IPS-18a (cell line): Measurements from ENCODE around the gene DNAH17.

Source experiments
- H3K27ac ChIP-seq: one replicate; pipeline ENCODE4 v1.5.1; 2013; ENCODE audit warnings: low read length
- H3K27me3 ChIP-seq: one replicate; pipeline ENCODE4 v1.6.1; 2013; ENCODE audit warnings: mild to moderate bottlenecking, low read length; ENCODE audit not compliant: control insufficient read depth, insufficient read depth
- H3K36me3 ChIP-seq: one replicate; pipeline ENCODE4 v1.6.1; 2013; ENCODE audit warnings: low read depth, low read length; ENCODE audit not compliant: control insufficient read depth
- H3K4me1 ChIP-seq: one replicate; pipeline ENCODE4 v1.6.1; 2013; ENCODE audit warnings: low read depth, low read length; ENCODE audit not compliant: control insufficient read depth
- H3K4me3 ChIP-seq: one replicate; pipeline ENCODE4 v1.5.1; 2013; ENCODE audit warnings: low read length
- H3K9ac ChIP-seq: one replicate; pipeline ENCODE4 v1.6.1; 2013; ENCODE audit warnings: mild to moderate bottlenecking, low read length, moderate library complexity
- H3K9me3 ChIP-seq: one replicate; pipeline ENCODE4 v1.6.1; 2013; ENCODE audit warnings: low read depth, low read length; ENCODE audit not compliant: control insufficient read depth

Gene DNAH17

DNA sequence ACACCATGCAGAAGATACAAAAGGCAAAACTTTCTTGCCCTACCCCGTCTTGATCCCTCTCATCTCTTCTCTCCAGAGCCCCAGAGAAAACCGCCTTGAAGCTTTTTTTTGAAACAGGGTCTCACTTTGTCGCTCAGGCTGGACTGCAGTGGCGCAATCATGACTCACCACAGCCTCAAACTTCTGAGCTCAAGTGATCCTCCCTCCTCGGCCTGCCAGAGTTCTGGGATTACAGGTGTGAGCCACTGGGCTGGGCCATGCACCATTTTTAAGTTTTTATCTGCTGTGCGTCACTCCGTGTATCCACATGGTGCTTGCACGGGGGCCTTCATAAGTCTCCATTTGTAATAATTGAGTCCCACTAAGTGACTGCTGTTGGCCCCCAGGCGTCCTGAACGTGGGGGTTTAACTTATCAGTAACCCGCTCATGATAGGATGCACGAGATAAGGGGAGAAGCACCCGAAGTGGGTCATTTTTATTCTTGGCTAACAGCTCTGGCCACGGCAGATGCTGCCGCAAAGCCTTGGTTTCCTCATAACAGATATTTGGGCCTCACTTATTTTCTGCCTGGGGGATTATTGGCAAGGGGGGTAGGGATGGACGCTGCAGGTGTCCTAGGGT lies 8.6 kb downstream of the DNAH17 start:
- Histone ChIP-seq H3K9ac (no peak overlapping the region), H3K27me3 (no peaks in the 10 kb centered on the region)

DNA sequence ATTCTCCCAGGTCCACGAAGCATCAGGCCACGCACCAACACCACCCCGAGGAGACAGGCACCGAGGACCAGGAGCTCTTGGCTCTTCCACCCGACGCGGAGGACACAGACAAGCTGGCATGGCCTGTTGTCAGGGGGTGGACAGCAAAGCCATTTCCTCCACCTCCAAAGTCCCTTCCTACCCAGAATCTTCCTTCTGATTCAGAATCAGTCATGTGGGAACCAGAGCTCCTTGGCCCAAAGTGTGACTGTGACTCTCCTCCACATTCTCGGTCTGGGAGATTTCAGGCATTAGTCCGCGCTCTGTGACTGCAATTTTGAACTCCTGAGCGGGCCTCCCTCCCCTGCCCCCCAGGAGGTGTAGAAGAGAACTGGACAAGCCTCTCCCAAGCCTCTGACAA lies 9.2 kb downstream of the DNAH17 start:
- no peaks in the 10 kb centered on the region for H3K9me3 ChIP-seq
- no peak overlapping the region for H3K4me3 ChIP-seq
- H3K27me3 ChIP-seq = no peaks in the 10 kb centered on the region
- no peaks in the 10 kb centered on the region for H3K36me3 ChIP-seq
- H3K4me1 ChIP-seq = no peaks in the 10 kb centered on the region
- H3K9ac ChIP-seq = no peak overlapping the region
- no peak overlapping the region for H3K27ac ChIP-seq

More for the DNA sequence above, 8.6 kb downstream of the DNAH17 start:
- H3K4me3 ChIP-seq = no peak overlapping the region
- H3K36me3 ChIP-seq = no peaks in the 10 kb centered on the region
- H3K4me1 ChIP-seq = no peaks in the 10 kb centered on the region
- H3K9me3 ChIP-seq = no peaks in the 10 kb centered on the region
- H3K27ac ChIP-seq = no peak overlapping the region

GRCh38 chr17:78566947-78567346 lies 10.2 kb downstream of the DNAH17 start:
- H3K9ac ChIP-seq = no peak overlapping the region
- no peaks in the 10 kb centered on the region for H3K36me3 ChIP-seq
- H3K4me1 ChIP-seq = no peaks in the 10 kb centered on the region
- no peak overlapping the region for H3K4me3 ChIP-seq
- no peaks in the 10 kb centered on the region for H3K27me3 ChIP-seq
- no peaks in the 10 kb centered on the region for H3K9me3 ChIP-seq
- H3K27ac ChIP-seq = no peak overlapping the region

DNA sequence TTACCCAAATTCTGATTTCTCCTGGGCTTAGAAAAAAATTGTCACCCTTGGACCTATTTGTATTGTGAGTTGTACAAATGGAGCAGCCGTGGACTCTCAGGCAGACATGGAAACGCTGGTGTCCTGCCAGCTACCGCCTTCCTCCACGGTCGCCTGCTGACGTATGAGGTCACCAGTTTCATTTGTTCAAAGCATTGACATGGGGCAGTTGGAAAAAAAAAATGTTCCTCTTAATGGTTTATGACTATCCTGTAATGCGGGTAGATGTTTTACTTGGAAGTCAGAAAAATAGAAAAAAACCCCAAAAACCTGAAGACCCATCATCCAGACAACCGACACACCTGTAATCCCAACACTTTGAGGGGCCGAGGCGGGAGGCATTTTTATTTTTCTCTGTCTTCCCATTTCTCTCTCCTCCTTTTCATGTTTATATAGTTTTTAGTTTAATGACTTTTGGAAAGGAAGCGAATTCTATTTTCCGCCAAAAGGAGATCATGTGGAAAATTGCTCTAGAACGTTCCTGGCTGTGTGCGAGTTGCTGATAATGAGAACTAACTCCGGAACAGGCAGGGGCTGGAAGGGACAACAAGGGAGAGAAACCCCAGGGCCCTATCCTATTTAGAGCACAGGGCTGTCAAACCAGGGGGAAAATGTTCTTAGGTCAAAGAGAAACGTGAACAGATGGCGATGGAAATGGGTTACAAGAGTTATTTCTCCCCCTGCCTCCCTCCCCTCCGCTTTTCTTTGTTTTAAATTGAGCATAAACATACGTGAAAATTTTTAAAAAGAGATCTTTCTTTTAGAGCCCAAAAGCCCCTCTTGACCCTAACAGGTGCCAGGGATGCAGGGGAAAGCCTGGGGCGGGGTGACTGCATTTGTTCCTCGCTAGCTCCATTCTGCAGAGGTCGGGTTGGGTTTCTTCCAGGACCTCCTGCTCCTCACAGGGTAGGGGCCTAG lies 13.7 kb downstream of the DNAH17 start:
- H3K36me3 ChIP-seq = no peaks in the 10 kb centered on the region
- no peaks in the 10 kb centered on the region for H3K4me1 ChIP-seq

DNA sequence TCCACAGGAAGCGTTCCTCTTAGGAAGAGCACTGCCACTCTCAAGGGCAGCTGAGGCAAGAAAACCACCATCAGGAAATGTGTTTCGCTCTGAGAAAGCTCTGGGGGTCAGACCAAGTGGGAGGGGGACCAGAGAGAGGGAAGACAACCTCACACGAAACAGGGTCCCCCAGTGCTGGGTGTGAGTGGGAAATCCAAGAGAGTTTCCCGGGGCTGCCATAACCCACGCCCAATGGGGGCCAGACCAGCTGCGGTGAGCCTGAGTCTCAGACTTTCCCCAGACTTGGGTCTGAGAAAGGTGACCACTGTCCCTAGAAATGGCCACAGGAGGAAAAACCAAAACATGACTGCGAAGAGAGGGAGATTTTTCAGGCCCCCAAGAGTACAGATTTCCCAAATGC lies 14.5 kb downstream of the DNAH17 start:
- Histone ChIP-seq H3K27ac (no peak overlapping the region), H3K9me3 (no peaks in the 10 kb centered on the region), H3K4me1 (no peaks in the 10 kb centered on the region), H3K27me3 (no peaks in the 10 kb centered on the region), H3K36me3 (no peaks in the 10 kb centered on the region), H3K4me3 (no peak overlapping the region), H3K9ac (no peak overlapping the region)

More for the DNA sequence above, 13.7 kb downstream of the DNAH17 start:
- no peak overlapping the region for H3K4me3 ChIP-seq
- no peaks in the 10 kb centered on the region for H3K9me3 ChIP-seq
- H3K27me3 ChIP-seq = no peaks in the 10 kb centered on the region
- no peak overlapping the region for H3K9ac ChIP-seq
- H3K27ac ChIP-seq = no peak overlapping the region

- H3K9ac ChIP-seq = no peak overlapping the region
- no peak overlapping the region for H3K4me3 ChIP-seq
- no peaks in the 10 kb centered on the region for H3K9me3 ChIP-seq
- H3K4me1 ChIP-seq = no peaks in the 10 kb centered on the region
- no peaks in the 10 kb centered on the region for H3K27me3 ChIP-seq
- H3K27ac ChIP-seq = no peak overlapping the region
- H3K36me3 ChIP-seq = no peaks in the 10 kb centered on the region
These were observed 16.0 kb downstream of the DNAH17 start for GRCh38 chr17:78561166-78561565.

DNA sequence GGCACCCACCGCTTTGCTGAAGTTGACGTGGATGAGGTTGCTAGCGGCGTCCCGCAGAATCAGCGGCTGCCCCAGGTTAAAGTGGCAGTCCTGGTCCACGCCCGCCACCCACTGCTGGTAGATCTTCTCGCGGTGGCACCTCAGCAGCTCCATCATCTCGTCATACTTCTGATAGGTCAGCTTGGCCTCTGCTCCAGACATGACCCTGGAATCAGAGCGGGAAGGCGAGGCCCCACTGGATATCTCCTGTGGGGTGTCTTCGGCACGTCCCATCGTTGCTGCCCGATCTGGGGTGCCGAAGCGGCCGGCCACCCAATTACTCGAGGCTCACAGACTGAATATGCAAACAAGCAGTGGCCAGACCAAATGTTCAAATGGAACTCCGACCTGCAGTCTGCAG lies 16.5 kb downstream of the DNAH17 start:
- H3K4me1 ChIP-seq = no peaks in the 10 kb centered on the region
- H3K36me3 ChIP-seq = no peaks in the 10 kb centered on the region
- no peak overlapping the region for H3K4me3 ChIP-seq
- H3K27ac ChIP-seq = no peak overlapping the region
- no peaks in the 10 kb centered on the region for H3K9me3 ChIP-seq
- H3K27me3 ChIP-seq = no peaks in the 10 kb centered on the region
- H3K9ac ChIP-seq = no peak overlapping the region

DNA sequence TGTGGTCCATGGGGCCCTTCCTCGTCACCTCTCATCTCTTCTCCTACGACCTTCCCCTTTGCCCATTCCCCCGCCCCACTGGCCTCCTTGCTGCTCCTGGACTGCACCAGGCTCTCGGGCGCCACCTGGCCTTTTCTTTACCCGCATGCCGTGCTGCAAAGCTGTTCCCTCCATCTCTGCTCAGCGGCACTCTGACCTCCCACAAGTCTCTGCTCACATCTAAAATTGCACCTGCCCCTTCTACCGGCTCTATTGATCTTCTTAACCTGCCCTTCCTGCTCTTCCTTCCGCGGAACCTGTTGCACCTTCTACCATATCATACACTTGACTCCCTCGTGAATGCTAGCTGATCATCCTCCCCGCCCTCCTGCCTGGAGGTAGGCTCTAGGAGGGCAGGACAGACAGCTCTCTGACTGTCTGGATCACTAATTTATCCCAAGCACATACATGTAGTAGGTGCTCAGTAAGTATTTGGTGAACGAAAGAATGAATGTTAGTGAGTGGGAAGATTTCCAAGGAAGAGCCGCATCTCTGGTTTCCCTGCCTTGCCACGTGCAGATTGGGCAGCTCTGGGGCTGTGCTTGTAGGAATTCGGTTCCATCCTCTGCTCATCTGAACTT lies 17.3 kb downstream of the DNAH17 start:
- H3K4me1 ChIP-seq = no peaks in the 10 kb centered on the region
- no peak overlapping the region for H3K9ac ChIP-seq
- no peak overlapping the region for H3K27ac ChIP-seq
- H3K36me3 ChIP-seq = no peaks in the 10 kb centered on the region
- H3K9me3 ChIP-seq = no peaks in the 10 kb centered on the region
- H3K27me3 ChIP-seq = no peaks in the 10 kb centered on the region
- no peak overlapping the region for H3K4me3 ChIP-seq

DNA sequence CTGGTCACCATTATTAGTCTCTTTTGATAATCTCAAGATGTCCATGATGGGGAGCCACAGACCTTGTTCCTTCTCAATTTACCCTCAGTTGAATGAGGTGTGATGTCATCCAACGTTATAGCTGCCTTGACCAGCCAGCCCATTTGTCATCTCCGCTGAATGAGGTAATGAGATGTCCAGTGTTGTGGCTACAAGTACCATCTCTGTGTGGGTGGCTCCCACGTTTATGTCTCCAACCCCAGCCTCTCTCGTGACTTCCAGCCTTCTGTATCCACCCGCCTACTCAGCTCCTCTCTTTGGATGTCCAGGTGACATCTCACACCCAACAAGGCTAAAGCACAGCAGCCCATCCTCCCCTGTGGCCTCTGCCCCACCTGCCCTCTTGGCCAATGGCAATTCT lies 18.2 kb downstream of the DNAH17 start:
- no peak overlapping the region for H3K27ac ChIP-seq

DNA sequence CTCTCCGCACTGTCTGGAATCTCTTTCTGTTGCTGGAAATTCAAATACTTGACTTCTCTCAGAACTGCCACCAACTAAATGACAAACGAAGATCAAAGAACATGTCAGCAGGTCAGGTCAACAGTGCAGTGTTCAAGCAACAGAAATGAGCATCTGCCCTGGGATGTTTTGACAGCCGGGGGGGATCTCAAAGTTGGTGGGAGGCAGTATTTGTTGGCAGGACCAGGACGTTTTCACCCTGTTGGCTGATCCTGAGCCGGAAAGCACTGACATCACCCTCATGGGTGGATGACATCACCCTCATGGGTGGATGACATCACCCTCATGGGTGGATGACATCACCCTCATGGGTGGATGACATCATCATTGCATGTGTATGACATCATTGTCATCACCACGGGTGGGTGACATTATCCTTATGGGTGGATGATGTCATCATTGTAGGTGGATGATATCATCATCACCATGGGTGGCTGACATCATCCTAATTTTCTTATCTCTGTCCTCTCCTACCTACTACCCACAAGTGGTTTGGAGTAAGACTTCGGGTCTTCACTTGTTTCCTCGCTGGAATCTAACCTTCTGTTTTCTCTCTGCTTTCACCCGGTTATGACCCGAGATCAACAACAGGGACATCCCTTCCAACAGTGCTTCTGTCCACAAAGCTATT lies 18.9 kb downstream of the DNAH17 start:
- H3K4me1 ChIP-seq = no peaks in the 10 kb centered on the region
- H3K9ac ChIP-seq = no peak overlapping the region
- no peak overlapping the region for H3K27ac ChIP-seq
- H3K36me3 ChIP-seq = no peaks in the 10 kb centered on the region
- H3K4me3 ChIP-seq = no peak overlapping the region
- no peaks in the 10 kb centered on the region for H3K9me3 ChIP-seq
- no peaks in the 10 kb centered on the region for H3K27me3 ChIP-seq

More for the DNA sequence above, 18.2 kb downstream of the DNAH17 start:
- Histone ChIP-seq H3K4me1 (no peaks in the 10 kb centered on the region), H3K4me3 (no peak overlapping the region), H3K9me3 (no peaks in the 10 kb centered on the region), H3K27me3 (no peaks in the 10 kb centered on the region), H3K9ac (no peak overlapping the region), H3K36me3 (no peaks in the 10 kb centered on the region)

DNA sequence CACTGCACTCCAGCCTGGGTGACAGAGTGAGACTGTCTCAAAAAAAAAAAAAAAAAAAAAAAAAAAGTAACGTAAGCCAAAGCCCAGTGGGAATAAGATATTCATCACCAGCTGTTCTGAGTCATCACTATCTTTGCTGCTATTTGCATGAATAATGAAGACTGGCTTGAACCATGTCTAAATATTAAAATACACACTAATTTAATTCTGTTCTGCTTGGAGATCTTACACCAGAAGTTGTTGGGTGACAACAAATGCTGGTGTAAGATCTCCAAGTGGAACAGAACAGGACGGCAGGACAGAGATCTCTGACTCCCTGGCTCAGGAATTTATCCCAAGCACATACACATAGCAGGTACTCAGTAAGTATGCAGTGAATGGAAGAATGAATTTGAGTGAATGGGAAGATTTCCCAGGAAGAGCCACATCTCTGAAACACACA lies 19.6 kb downstream of the DNAH17 start:
- Histone ChIP-seq H3K4me3 (no peak overlapping the region), H3K9me3 (no peaks in the 10 kb centered on the region), H3K27me3 (no peaks in the 10 kb centered on the region), H3K9ac (no peak overlapping the region), H3K4me1 (no peaks in the 10 kb centered on the region), H3K36me3 (no peaks in the 10 kb centered on the region), H3K27ac (no peak overlapping the region)
